ENCODE results near the gene LGI4.

LGI4 gene

DNA sequence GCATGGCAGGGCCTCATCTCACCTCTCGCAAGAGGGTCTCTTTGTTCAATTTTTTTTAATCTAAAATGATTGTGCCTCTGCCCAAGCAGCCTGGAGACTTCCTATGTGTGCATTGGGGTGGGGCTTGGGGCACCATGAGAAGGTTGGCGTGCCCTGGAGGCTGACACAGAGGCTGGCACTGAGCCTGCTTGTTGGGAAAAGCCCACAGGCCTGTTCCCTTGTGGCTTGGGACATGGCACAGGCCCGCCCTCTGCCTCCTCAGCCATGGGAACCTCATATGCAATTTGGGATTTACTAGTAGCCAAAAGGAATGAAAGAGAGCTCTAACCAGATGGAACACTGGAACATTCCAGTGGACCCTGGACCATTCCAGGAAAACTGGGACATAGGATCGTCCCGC, 11.3 kb downstream of the LGI4 start:
- no peak for DNase-seq (ENCODE audit: low read depth, low spot score)

DNA sequence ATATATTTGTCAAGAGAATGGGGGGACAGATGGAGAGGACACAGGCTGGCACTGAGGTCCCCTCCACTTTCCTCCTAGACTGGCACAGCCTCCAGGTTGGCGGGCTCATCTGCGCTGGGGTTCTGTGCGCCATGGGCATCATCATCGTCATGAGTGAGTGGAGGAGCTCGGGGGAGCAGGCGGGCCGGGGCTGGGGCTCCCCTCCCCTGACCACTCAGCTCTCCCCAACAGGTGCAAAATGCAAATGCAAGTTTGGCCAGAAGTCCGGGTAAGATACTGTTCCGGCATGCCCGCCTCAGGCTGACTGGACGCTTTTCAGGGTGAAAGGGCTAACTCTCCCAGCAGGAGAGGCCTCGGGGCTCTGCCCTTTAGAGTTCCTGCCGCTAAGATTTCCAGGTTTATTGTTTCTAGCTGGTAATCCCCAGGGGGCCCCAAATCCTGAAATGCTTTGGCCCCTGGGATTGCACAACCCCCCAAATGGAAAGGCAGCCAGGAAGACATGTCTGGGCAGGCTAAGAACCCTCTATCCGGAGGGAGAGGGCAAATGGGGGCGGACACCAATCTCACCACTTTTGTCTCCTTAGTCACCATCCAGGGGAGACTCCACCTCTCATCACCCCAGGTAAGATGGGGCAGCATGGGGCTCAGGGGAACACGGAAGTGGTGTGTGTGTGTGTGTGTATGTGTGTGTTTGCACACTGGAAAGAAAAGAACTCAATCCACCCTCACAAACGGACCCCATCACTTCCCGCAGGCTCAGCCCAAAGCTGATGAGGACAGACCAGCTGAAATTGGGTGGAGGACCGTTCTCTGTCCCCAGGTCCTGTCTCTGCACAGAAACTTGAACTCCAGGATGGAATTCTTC, 11.9 kb downstream of the LGI4 start:
- DNase-seq (ENCODE audit: low read depth, low spot score), result no peak

DNA sequence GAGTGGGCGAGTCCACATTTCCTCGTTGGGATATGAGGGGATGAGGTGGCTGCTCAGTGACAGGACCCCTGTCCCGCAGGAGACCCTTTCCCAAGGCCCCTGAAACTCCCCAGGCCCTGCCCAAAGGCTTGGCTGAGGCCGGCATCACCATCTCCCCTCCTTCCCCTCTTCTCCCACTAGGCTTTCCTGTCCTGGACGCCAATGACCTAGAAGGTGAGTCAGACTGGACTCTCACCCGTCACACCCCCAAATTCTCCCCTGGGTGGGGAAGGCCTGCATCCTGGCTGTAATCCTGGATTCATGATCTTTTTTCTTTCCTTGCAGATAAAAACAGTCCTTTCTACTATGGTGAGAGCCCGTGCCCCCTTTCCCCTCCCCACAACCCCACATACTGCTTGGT, 14.0 kb downstream of the LGI4 start:
- no peak for DNase-seq (ENCODE audit: low read depth, low spot score)

DNA sequence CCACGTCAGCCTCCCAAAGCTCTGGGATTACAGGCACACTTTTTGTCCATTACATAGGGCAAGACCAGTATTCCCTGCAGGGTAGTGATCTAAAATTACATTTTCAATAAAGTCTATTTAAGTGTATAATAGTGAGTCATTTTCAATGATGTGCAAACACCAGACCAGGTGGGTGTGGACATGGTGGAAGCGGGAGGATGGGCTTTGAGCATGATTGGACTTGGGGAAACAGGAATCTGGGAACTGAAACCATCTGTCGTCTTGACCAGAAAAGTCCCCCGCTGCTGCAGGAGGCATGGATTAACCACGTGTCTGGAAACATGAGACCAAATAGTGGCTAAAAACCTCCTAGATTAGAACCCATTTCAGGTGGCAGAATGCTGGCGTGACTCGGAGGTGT, 14.4 kb downstream of the LGI4 start:
- no peak for DNase-seq (ENCODE audit: low read depth, low spot score)

DNA sequence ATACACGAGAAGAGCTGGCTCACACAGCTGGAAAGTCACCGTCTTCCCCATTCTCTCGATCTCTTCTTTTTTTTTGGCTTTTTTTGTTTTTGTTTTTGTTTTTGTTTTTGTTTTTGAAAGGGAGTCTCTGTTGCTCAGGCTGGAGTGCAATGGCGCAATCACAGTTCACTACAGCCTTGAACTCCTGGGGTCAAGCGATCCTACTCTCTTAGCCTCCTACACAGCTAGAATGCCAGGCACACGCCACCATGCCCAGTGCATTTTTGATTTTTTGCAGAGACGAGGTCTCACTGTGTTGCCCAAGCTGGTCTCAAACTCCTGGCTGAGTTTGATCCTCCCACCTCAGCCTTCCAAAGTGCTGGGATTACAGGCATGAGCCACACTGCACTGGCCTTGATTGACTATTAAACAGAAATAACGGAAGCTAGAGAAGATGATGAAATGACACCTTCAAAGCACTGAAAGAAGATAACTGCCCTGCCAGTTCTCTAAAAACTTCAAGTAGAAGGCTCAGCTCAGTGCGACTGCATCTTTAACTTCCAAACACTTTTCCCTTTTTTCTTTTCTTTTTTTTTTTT, 15.2 kb downstream of the LGI4 start:
- no peak for DNase-seq (ENCODE audit: low read depth, low spot score)

DNA sequence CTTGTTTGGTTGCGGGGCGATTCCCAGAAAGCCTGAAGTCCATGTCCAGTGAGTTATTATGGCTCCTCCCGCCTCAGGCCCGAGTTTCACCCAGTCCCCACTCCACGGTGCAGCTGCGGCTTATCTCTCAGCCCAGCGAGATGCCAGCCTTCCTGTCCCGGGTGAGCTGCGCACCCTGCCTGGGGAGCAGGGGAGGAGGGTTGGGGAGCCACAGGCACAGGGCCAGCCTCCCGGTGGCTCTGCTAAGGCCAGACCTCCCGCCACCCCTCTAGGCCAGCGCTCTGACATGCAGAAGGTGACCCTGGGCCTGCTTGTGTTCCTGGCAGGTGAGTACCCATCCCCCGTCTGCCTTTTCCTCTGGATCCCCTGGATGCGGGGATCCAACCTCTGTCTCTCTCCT, 15.8 kb downstream of the LGI4 start:
- DNase-seq (ENCODE audit: low read depth, low spot score), result no peak

DNA sequence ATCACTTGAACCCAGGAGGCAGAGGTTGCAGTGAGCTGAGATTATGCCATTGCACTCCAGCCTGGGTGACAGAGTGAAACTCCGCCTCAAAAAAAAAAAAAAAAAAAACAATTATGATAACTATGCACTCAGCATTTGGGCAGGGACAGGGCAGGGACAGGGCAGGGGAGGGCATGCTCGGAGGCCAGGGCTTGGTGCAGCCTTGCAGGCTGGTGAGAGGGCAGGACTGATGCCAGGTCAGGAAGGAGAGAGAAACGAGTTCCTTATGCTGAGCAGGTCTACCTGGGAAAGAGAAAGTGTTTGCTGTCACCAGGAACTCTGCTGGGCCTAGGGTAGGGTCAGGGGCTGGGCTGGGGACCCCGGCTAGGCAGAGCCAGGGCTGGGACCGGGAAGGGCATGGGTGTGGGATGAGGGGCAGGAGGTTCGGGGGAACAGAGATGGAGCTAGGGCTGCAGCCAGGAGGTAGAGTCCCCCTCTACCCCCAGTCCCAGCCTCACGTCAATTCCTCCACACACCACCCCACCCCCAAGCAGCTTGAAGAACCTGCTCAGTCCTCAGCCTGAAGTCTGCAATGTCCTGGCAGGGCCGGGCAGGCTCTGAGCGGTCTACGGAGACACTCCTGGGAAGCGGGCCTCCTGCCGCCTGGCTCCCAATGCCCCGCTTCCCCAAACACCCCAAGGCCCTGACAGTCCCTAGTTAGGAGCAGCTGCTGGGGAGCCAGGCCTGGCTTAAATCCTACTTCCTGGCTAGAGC, 16.4 kb downstream of the LGI4 start:
- no peak for DNase-seq (ENCODE audit: low read depth, low spot score)

DNA sequence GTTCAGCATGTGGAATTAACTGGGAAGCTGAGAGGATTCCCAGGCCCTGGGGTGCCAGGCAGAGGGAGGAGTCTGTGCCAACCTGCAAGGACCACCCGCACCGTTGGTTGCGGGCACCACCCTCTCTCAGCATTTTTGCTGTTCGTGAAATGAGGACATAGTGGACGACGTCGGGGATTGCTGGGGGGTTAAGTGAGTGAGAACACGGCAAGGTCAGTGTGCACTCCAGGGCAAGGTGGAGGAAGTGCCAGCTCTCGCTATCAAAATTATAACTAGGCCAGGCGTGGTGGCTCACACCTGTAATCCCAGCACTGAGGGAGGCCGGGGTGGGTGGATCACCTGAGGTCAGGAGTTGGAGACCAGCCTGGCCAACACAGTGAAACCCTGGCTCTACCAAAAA, 17.1 kb downstream of the LGI4 start:
- DNase-seq (ENCODE audit: low read depth, low spot score), result no peak

DNA sequence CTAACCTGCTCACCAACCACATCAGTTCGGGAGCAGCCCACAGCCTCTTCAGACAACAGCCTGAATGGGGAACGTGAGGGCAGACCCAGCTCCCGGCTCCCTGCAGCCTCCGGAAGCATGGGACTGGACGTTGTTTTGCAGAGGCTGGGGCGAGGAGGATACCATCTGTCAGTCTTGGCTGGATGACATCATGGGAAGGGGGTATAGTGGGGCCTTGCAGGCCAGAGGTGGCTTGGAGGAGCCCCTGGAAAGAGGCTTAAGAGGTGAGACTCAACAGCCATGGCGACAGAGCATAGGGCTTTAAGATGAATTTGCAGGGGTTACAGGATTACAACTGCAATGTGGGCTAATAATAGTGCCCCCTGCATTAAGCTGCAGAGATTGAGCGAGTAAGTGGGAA, 17.7 kb downstream of the LGI4 start:
- no peak for DNase-seq (ENCODE audit: low read depth, low spot score)

DNA sequence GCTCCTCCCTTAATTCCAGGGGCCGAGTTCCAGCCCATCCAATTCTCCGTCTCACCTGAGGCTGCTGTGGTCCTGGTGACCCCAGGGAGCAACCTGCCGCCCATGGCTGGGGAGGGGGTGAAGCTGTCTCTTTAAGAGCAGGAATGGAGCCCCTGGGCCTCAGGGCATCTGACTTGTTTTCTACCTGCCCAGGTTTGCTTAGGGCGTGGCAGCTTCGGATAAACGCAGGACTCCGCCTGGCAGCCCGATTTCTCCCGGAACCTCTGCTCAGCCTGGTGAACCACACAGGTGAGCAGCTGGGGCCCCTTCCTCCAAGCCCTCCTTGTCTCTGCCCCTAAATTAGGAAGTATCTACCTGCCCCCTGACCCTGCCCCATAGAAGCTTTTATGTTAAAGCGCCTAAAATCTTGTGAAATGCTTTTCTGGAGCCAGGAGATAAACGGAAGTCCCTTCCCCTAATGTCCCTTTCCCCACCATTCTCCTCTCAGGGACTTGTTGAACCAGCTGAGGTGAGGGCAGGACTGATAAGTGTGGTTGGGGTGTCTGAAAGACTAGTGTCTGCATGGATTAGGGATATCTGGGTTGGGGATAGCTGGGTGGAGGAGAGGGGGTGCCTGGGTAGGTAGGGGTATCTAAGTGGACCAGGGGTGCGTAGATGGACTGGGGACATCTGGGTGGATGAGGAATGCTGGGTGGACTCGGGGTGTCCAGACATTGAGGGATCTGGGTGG, 18.6 kb downstream of the LGI4 start:
- peak; percentile 43 for DNase-seq (ENCODE audit: low read depth, low spot score)

DNA sequence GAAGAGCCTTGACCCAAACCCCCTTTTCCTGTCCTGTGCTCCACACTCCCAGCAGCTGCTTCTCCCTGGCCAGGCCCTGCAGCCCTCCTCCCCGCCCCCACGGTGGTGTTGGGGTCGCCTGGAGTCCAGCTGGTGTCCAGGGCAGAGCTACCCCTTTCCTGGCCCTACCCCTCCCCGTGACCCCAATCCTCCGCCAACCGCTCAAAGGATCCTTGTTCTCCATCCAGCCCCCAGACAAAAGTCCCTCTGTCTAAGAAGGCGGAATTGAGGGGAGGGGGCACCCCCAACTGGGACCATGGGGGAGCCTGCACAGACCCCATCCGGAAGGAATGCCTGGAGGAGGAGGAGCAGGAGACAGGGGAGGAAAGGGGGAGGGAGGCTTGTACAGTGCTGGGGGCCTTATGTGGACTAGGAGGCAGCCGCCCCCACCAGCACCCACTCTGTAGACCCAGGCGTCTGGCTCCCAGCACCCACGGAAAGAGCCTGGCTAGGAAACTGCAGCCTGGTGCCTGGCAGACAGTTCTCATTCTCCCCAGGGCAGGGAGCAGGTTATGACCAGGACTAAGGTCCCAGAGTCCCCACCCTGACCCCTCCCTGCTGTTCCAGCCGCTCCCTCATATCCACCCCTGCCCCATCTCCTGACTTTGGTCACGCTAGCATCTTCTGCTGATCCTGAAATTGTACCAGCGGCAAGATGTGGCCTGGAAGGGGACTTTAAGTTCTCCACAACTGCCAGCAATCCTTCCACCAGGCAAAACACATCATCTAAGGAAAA, 19.5 kb downstream of the LGI4 start, which contains the start of gene FXYD3:
Gene FXYD3 (plus strand): TSS at position 647 of the 775 bp plus-strand sequence. CDS start 3,554 bp downstream, outside the sequence.
- DNase-seq (ENCODE audit: low read depth, low spot score), result no peak

DNA sequence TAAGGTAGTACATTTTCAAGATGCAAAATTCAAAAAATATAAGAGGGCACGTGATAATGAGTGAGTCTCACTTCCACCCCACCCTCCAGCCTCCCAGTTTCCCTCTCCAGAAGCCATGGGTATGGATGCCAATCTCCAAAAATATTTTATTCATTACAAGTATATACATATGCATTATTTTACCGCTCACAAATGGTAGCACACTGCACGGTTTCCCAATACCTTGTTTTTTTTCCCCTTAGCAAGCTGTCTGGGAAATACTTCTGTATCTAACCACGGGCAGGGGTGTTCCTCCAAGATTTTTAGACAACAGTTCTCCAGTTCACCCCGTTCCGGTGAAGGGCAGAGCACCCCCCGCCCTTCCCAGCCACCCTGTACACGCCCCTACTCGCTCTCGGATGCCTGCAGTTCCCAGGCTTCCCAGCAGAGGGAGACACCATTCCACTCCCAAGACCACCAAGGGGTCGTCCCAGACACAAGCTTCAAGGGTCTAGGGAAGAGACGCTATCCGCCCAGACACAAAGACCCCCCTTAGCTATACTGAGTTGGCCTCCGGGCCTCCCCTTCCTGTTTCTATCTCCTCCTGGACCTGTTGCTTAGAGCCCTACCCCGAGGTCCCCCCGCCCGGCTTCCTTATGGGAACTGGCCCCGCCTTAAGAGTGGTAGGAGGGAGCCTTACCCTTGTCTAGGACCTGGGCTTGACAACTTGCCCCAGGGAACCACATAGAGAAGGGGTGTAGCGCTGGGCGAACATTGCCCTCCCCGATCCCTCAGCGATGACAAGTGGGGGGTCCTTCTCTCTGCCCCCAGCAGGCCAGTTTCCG, 20.3 kb downstream of the LGI4 start:
- DNase-seq (ENCODE audit: low read depth, low spot score), result peak; percentile 94

DNA sequence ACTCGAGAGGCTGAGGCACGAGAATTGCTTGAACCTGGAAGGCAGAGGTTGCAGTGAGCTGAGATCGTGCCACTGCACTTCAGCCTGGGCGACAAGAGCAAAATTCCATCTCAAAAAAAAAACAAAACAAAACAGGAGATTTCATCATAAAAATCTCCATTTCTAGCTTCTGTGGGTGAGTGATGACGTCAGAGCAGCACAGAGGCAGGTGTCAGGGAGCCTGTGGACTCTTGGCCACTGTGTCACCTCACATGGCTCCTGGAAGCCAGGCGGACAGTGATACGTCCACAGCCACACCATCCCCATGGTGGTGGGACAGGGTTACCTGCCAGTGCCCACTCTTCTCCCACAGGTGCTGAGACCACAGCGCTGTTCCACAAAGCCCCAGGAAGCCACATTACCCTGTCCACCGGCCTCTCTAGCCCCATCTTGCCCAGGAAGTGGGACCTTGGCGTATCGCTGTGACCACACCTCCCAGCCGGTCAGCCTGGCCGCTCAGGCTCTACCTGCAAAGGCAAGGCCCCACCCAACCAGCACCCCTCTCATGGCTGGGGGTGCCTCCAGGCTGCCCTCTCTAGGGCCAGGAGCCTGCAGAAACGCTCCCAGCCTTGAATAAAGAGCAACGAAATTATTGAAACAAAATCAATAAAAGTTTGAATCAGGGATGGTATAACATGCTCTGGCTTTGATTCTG, 21.7 kb downstream of the LGI4 start:
- DNase-seq (ENCODE audit: low read depth, low spot score), result no peak

DNA sequence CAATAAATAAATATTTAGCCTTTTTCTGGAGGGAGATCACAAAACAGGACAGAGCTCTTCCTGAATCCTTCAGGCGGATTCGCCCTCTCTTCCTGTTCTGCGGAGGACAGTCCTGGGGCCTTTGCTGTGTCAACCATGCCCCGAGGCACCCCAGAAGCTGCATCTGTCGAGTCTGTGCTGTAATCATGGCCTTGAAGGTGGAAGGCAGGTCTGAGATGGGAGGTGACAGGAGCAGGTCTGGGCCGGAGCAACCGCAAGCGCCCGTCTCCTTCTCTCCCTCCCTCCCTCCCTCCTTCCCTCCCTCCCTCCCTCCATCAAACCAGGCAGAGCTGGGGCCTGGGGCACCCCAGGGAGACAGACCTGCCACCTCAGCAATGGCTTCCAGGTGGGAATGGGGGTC, 23.9 kb downstream of the LGI4 start:
- DNase-seq (ENCODE audit: low read depth, low spot score), result no peak

DNA sequence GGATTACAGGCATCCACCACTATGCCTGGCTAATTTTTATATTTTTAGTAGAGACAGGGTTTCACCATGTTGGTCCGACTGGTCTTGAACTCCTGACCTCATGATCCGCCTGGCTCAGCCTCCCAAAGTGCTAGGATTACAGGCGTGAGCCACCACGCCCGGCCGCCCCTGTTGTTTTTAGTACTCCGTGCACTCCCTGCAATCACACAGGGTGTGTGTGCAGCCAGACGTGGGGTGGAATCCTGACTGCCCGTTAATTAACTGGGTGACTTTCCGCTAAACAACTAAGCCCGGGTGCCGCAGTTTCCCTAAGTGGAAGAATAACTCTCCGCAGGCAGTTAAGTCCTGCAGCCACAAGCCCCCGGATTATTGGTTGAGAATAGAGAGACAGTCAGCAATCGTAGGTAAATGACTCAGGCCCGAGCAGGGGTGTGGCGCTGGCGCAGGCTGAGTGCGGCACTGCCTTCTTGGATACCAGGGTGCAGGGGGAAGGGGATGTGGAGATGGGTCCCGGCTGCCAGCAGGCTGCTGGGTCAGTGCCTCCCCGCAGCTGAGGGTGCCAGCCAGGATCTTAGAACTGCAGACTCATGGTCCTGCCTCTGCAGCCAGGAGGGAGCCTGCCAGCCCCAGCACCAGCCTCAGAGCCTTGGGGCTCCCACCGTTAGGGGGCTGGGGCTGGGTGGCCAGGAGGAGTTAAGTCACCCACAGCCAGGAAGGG, 25.3 kb downstream of the LGI4 start:
- DNase-seq (ENCODE audit: low read depth, low spot score), result no peak

DNA sequence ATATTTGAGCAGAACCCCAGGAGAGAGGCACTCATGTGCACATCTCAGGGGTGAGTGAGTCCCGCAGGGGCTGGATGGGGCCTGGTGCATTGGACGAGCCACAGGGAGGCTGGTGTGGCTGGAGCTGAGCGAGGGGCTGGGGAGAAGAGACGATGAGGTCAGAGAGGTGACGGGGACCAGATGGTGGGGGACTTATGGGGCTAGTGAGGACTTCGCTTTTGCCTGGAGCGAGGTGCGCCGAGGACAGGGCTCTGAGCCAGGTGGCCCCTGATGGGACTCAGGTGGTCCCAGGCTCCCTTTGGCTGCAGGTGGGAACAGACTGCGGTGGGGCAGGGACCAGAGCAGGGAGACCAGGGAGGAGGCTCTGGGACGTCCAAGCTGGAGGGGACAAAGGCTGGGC, 26.1 kb downstream of the LGI4 start:
- no peak for DNase-seq (ENCODE audit: low read depth, low spot score)

DNA sequence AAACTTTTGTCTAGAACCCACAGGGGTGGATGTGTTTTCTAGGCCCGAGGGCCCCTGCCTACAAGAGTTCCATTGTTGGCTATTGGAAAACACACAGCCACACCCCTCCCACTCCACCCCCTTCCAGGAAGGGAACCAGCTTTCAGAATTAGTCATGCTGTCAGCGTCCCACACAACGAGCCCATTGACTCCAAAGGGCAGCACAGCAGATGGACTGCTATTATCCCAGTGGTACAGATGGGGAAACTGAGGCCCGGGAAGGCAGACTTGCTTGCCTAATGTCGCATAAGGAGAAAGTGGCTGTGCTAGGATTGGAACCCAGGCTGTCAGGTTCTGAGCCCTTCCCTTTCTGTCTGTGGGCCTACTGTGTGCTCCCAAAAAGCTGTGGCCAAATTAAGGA, 27.3 kb downstream of the LGI4 start:
- peak; percentile 77 for DNase-seq (ENCODE audit: low read depth, low spot score)

DNA sequence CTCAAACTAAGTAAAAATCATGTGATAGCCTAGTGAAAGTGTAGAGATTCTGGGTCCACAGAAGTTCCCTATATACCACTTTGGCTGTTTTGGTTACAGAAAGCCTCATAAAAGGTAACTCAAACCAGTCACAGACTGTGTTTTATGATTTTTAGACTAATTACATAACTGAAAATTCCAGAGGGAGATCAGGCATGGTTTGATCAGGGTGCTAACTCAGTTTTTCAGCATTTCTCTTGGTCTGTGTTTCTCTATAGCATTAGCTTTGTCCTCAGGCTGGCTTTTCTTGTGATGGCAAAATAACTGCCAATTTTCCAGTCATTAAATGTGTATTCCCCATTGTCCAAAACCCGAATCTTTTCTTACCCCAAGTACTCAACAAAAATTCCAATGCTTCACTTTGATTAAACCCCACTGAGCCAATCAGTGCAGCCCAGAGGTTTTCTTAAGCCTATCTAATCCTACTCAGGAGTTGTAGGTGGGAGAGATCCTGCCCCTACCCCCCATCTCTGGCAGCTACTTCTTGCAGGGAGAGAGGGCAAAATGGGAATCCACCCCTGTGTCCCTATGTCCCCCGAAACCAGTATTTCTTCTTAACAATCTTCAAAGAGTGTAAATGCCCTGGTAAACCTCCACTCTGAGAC, 27.8 kb downstream of the LGI4 start:
- no peak for DNase-seq (ENCODE audit: low read depth, low spot score)

DNA sequence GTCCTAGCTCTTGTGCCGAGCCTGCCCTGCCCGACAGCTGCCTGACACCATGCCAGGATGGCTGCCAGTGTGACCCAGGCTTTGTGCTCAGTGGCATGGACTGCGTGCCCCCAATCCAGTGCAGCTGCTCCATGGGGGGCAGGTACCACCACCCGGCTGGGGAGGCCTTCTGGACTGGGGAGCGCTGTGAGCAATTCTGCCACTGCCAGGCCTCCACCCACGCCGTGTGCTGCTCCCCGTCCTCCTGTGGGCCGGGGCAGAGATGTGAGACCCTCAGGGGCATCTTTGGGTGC, 28.6 kb downstream of the LGI4 start:
- no peak for DNase-seq (ENCODE audit: low read depth, low spot score)

Data from ELF-1 (cell line).